Fibroblast of mammary gland (primary cell): ENCODE measurements around the gene TK1.

Experiments
- DNase-seq: peaks from one replicate; pipeline ENCODE4 v3.0.0-alpha.2; 2010; ENCODE audit warnings: low read depth
- H3K4me3 ChIP-seq: 2 replicates; pipeline ENCODE4 v1.5.1; 2011; ENCODE audit warnings: low read depth, mild to moderate bottlenecking, low read length, moderate library complexity; ENCODE audit not compliant: control insufficient read depth
- CTCF ChIP-seq: conservative IDR thresholded peaks from 2 replicates; pipeline ENCODE4 v1.5.1; 2011; ENCODE audit warnings: low read depth, low read length, inconsistent platforms; ENCODE audit not compliant: control insufficient read depth, insufficient read depth

TK1 gene

GRCh38 chr17:78214016-78214705, 27.3 kb upstream of the TK1 start, which contains the start of gene BIRC5:
TSS of gene BIRC5 (plus strand) at chr17:78214253. CDS start at chr17:78214317, 64 bp downstream.
- no peak for TF ChIP-seq CTCF
- peak; percentile 75 for DNase-seq
- H3K4me3 ChIP-seq, result peak within 1 kb of the TSS; percentile 91

GRCh38 chr17:78211032-78211431, 24.2 kb upstream of the TK1 start:
- H3K4me3 ChIP-seq, result no peak overlapping the region
- no peak for DNase-seq
- no peak for TF ChIP-seq CTCF

- no peak for TF ChIP-seq CTCF
- DNase-seq, result no peak
- no peak overlapping the region for H3K4me3 ChIP-seq
Observed at GRCh38 chr17:78210111-78210510, 23.3 kb upstream of the TK1 start.

- no peak for TF ChIP-seq CTCF
- DNase-seq, result no peak
- H3K4me3 ChIP-seq, result no peak overlapping the region
Observed at GRCh38 chr17:78208486-78208885, 21.6 kb upstream of the TK1 start.

GRCh38 chr17:78206298-78206697, 19.4 kb upstream of the TK1 start:
- H3K4me3 ChIP-seq, result no peak overlapping the region
- no peak for TF ChIP-seq CTCF
- DNase-seq, result no peak

- TF ChIP-seq CTCF, result no peak
Observed at GRCh38 chr17:78205124-78205775, 18.4 kb upstream of the TK1 start.

More at GRCh38 chr17:78205124-78205775, 18.4 kb upstream of the TK1 start:
- DNase-seq, result no peak
- H3K4me3 ChIP-seq, result no peak overlapping the region
